HepG2 (cell line): ENCODE results near the gene GMEB2. TPM values are rescaled to one million over a fixed set of nuclear protein-coding genes. Genes with fewer than 3 reads are reported as not detected.

Experiments used
- AKAP8 ChIP-seq: sonication (generic); formaldehyde crosslinking; IDR thresholded peaks from 2 replicates; pipeline ENCODE4 v1.5.1; 2020; ENCODE audit warnings: mild to moderate bottlenecking, missing genetic modification reagents
- ATAD3A ChIP-seq: sonication (generic); formaldehyde crosslinking; IDR thresholded peaks from 2 replicates; pipeline ENCODE4 v1.4.0; 2020; ENCODE audit warnings: missing genetic modification reagents
- ATF1 ChIP-seq: IDR thresholded peaks from 2 replicates; pipeline ENCODE4 v1.6.1; 2016; ENCODE audit warnings: mild to moderate bottlenecking, control low read depth
- CHCHD3 ChIP-seq: sonication (generic); formaldehyde crosslinking; IDR thresholded peaks from 2 replicates; pipeline ENCODE4 v1.8.0; 2022; ENCODE audit warnings: mild to moderate bottlenecking, missing genetic modification reagents, moderate library complexity
- CREB1 ChIP-seq, 2 experiments: fragments of 450-650 bp in 1 of 2; IDR thresholded peaks; 2 replicates each; pipeline ENCODE4 v1.6.1; 2016 to 2017; ENCODE audit warnings: control low read depth in 1 of 2, mild to moderate bottlenecking in 1 of 2, missing compliant biosample characterization in 1 of 2, missing genetic modification characterization in 1 of 2
- ELF3 ChIP-seq: IDR thresholded peaks from 2 replicates; pipeline ENCODE4 v1.6.1; 2016; ENCODE audit warnings: missing genetic modification reagents, missing compliant biosample characterization
- HMGXB4 ChIP-seq, 2 experiments: sonication (generic) in 1 of 2; formaldehyde crosslinking in 1 of 2; IDR thresholded peaks; 2 replicates each; pipeline versions ENCODE4 v1.4.0 to v1.6.1; 2018 to 2020; ENCODE audit warnings: missing genetic modification reagents in 2 of 2, borderline replicate concordance in 1 of 2, low read depth in 1 of 2, mild to moderate bottlenecking in 1 of 2, missing biosample characterization in 1 of 2
- NR1H2 ChIP-seq: sonication (generic); formaldehyde crosslinking; IDR thresholded peaks from 2 replicates; pipeline ENCODE4 v1.8.1; 2022; ENCODE audit warnings: low read depth, missing genetic modification reagents, borderline replicate concordance
- NR2F2 ChIP-seq: IDR thresholded peaks from 2 replicates; pipeline ENCODE4 v1.6.1; 2012; ENCODE audit warnings: low read depth, inconsistent platforms, borderline replicate concordance
- STAT6 ChIP-seq: sonication (generic); formaldehyde crosslinking; IDR thresholded peaks from 2 replicates; pipeline ENCODE4 v1.4.0; 2020; ENCODE audit warnings: missing genetic modification reagents, mild to moderate bottlenecking, borderline replicate concordance
- ZMAT5 ChIP-seq: sonication (generic); formaldehyde crosslinking; IDR thresholded peaks from 2 replicates; pipeline ENCODE4 v1.5.0; 2020; ENCODE audit warnings: mild to moderate bottlenecking, low read depth, missing genetic modification reagents, borderline replicate concordance
- ZNF18 ChIP-seq: sonication (generic); formaldehyde crosslinking; IDR thresholded peaks from 2 replicates; pipeline ENCODE4 v1.8.0; 2022; ENCODE audit warnings: mild to moderate bottlenecking, missing genetic modification reagents; ENCODE audit not compliant: insufficient replicate concordance
- ZNF234 ChIP-seq: sonication (generic); formaldehyde crosslinking; conservative IDR thresholded peaks from 2 replicates; pipeline ENCODE4 v1.5.1; 2020; ENCODE audit warnings: mild to moderate bottlenecking, missing genetic modification reagents
- ZNF326 ChIP-seq: sonication (generic); formaldehyde crosslinking; IDR thresholded peaks from 2 replicates; pipeline ENCODE4 v1.4.0; 2020; ENCODE audit warnings: missing genetic modification reagents, borderline replicate concordance
- ZNF329 ChIP-seq: sonication (generic); formaldehyde crosslinking; IDR thresholded peaks from 2 replicates; pipeline ENCODE4 v1.9.0; 2021; ENCODE audit warnings: low read depth, mild to moderate bottlenecking, missing genetic modification reagents
- ZNF382 ChIP-seq: sonication (generic); formaldehyde crosslinking; IDR thresholded peaks from 2 replicates; pipeline ENCODE4 v1.5.0; 2020; ENCODE audit warnings: missing genetic modification reagents, mild to moderate bottlenecking, borderline replicate concordance
- ZNF503 ChIP-seq: sonication (generic); formaldehyde crosslinking; IDR thresholded peaks from 2 replicates; pipeline ENCODE4 v1.4.0; 2020; ENCODE audit warnings: missing genetic modification reagents
- ZNF619 ChIP-seq: sonication (generic); formaldehyde crosslinking; IDR thresholded peaks from 2 replicates; pipeline ENCODE4 v1.4.0; 2020; ENCODE audit warnings: mild to moderate bottlenecking, missing genetic modification reagents
- ZNF746 ChIP-seq: sonication (generic); formaldehyde crosslinking; IDR thresholded peaks from 2 replicates; pipeline ENCODE4 v1.8.0; 2022; ENCODE audit warnings: mild to moderate bottlenecking, missing genetic modification reagents
- ZNF883 ChIP-seq: sonication (generic); formaldehyde crosslinking; IDR thresholded peaks from 2 replicates; pipeline ENCODE4 v1.5.1; 2020; ENCODE audit warnings: mild to moderate bottlenecking, missing genetic modification reagents; ENCODE audit errors: not compliant biosample characterization
- polyA plus RNA-seq, 8 experiments: library from polyadenylated mRNA; depleted of rRNA in 3 of 8; stranded (reverse) in 7 of 8; unstranded in 1 of 8; fragments of >200 nt; fragmentation: Illumina TruSeq in 4 of 8; extraction: Trizol in 4 of 8; gene quantifications; 2 replicates each; pipeline versions ENCODE4 v1.2.1 to v1.2.3, GENCODE V29; 2011 to 2016; ENCODE audit warnings: low read depth in 4 of 8, missing spikeins in 1 of 8, mixed read lengths in 1 of 8; ENCODE audit not compliant: insufficient read depth in 1 of 8
- total RNA-seq, 5 experiments: library from RNA; depleted of rRNA; stranded (reverse); fragments of >200 nt; fragmentation: Illumina TruSeq; extraction: Trizol; gene quantifications; 2 replicates each; pipeline ENCODE4 v1.2.3, GENCODE V29; 2016; ENCODE audit warnings: low read depth in 1 of 5

The GMEB2 gene
- total and polyA plus RNA-seq, 2 of the 13 experiments (the other 11 are each of a cell fraction or from before 2014, with no cell fraction given) = 10.6 to 12.4 TPM

GRCh38 chr20:63626424-63627128, at the start of gene GMEB2 (continued):
- TF ChIP-seq ZNF746 (no peak; the same call in 1 of the 2 replicates), ZNF382 (no peak), ZNF619 (CRISPR knock-in tag) (no peak), ZNF503 (CRISPR knock-in tag) (peak; percentile 70; the same call in 1 of the 2 replicates), HMGXB4 (CRISPR knock-in tag; IDR thresholded peaks at IDR 0.05; ENCODE audit: borderline replicate concordance in 1 of 2, low read depth in 1 of 2) (no peak; a peak in 1 of 4 replicates), STAT6 (no peak), AKAP8 (no peak), ATAD3A (CRISPR knock-in tag) (no peak), CREB1 (IDR thresholded peaks at IDR 0.05) (peak; percentile 76; the same call in 1 of the 2 replicates), CREB1 (CRISPR knock-in tag; IDR thresholded peaks at IDR 0.05) (no peak), ZNF326 (CRISPR knock-in tag) (no peak), ZMAT5 (CRISPR knock-in tag) (no peak), ATF1 (CRISPR knock-in tag) (no peak), NR1H2 (CRISPR knock-in tag) (no peak), ZNF329 (CRISPR knock-in tag) (peak; percentile 83), ELF3 (CRISPR knock-in tag) (peak; percentile 31; the same call in 1 of the 2 replicates), CHCHD3 (CRISPR knock-in tag) (peak; percentile 75; the same call in 1 of the 2 replicates), NR2F2 (no peak; the same call in 1 of the 2 replicates), ZNF18 (CRISPR knock-in tag) (peak; percentile 47), ZNF234 (CRISPR knock-in tag) (0 out of 2 replicates have a peak, but pooled peaks have one; percentile 73), ZNF883 (peak; percentile 78)
